ENCODE measurements around the gene RNU7-1.

GRCh38 chr12:6981152-6982052, 37.8 kb downstream of the RNU7-1 start:
- TF ChIP-seq CTCF (IDR thresholded peaks at IDR 0.05) = no peak
- TF ChIP-seq POLR2A (IDR thresholded peaks at IDR 0.05) = no peak

Data from thyroid gland (tissue), 4 donors.